ENCODE data around the gene HIPK4. TPM values are rescaled to one million over a fixed set of nuclear protein-coding genes. Genes with fewer than 3 reads are reported as not detected.

HIPK4 gene
- total RNA-seq, 2 experiments from 2014 or later, result 0.10 TPM

DNA sequence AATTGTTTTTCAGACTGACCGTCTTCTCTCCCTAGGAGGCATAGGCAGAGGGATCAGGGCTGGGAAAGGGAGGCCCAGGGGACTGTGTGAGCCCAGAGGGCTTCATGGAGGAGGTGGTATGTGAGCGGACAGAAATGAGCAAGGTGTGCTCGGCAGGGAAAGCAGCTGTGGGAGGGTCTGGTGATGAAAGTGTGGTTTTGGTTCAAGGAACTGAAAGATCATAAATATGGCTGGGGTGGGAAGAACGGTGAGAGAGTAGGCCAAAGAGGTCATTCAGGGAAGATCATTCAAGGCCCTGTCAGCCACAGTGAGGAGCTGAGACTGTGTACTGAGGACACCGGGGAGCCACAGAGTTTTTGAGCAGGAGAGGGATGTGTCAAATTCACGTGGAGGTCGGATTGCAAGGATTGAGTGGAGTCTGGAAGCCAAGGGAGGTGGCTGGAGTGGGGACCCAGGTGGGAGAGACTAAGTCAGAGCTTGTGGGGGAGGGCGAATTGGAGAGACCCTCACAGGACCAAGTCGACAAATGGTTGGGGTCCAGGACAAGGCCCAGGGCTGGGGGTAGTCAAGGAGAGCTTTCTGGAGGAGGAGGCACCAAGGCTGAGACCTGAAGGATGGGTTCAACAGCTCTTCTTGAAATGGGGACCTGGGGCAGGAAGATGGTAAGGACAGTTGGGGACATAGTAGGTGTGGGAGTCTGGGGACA lies 33.9 kb downstream of the HIPK4 start:
- CTCF ChIA-PET, result interaction anchor here (0.6 kb wide), 1 partner anchor 32 kb away, joined by 3 read pairs; no protein-coding TSS in a partner anchor
- POLR2A ChIA-PET, result interaction anchor here (1.0 kb wide), 1 partner anchor 8 kb away, joined by 3 read pairs; the partner anchor contains the start of genes C19orf47 and PLD3
- no peak for DNase-seq
- no peak overlapping the region for H3K4me3 Mint-ChIP-seq
- no peak overlapping the region for H3K27ac Mint-ChIP-seq
- H3K27me3 Mint-ChIP-seq, result no peaks in the 10 kb centered on the region
- H3K9me3 Mint-ChIP-seq, result no peaks in the 10 kb centered on the region
- H3K36me3 Mint-ChIP-seq (ENCODE audit: low read depth), result no peaks in the 10 kb centered on the region
- peaks cover 12% of the 10 kb centered on the region for H3K4me1 Mint-ChIP-seq

DNA sequence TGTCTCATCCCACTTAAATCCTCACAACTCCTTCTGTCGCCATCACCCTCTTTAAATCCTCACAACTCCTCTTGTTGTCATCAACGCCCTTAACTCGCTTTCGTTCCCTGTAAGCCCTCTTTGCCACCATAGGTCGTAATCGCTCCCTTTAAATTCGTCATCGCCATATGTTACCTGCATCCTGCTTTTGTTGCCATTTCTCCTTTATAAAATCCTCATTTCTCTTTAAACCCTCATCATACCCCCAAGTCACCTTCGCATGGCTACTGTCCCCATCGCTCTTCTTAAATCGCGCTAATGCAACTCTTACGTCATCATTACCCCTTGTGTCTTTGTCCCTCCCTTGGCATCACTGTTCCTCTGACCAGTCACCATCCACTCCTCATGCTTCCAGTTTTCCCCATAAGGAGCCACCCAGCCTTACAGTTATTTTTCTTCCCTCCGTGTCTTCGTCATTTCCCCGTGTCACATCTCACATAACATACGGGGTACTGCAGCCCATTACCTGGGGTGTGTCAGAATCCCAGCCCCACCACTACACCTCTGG lies 40.9 kb downstream of the HIPK4 start:
- POLR2A ChIA-PET, result interaction anchor here (0.7 to 2.3 kb wide), 6 partner anchors 72 to 430 kb away, joined by 3 to 13 read pairs (median 4); partner anchors contain the start of gene SERTAD3
- no peak for DNase-seq
- peak overlapping the region; percentile 84 for H3K4me3 Mint-ChIP-seq
- H3K36me3 Mint-ChIP-seq (ENCODE audit: low read depth), result peaks cover 6% of the 10 kb centered on the region
- peak overlapping the region; percentile 70 for H3K27ac Mint-ChIP-seq
- no peaks in the 10 kb centered on the region for H3K27me3 Mint-ChIP-seq
- peaks cover 37% of the 10 kb centered on the region for H3K4me1 Mint-ChIP-seq
- CTCF ChIA-PET, result interaction anchor here (1.2 to 2.6 kb wide), 2 partner anchors 44 to 72 kb away, joined by 5 to 13 read pairs; no protein-coding TSS in a partner anchor
- H3K9me3 Mint-ChIP-seq, result no peaks in the 10 kb centered on the region

DNA sequence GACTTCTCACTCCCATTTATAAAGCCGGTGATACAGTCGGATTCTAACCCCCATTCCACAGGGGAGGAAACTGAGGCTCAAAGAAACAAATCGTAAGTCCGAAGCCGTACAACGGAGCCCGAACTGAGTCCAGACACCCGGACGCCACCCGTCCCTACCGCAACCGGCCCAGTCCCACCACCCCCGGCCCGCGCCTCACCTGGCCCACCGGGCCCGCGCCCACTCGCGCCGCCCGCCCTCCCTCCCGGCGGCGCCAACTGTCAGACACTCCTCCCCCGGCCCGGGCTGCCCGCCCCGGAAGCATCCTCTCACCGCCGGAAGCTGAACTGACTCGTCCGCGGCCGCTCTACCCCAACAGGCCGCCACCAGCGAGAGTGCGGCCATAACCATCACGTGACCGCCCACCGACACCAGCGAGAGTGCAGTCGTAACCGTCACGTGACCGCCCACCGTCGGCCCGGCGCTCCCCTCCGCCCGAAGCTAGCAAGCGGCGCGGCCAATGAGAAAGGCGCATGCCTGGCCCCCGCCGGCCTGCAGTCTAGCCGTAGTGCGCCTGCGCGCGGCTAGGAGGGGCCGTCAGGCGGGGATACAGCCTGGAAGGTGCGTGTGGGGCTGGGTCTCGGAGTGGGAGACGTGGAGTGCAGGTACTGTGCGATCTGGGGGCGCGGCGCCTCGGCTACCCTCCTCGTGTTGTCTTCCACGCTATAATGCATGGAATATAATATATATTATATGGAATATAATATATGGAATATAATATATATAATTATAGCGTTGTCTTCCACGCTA lies 41.7 kb downstream of the HIPK4 start, which contains the start of the genes C19orf47 and PLD3:
TSS of gene C19orf47 (minus strand) at position 273 of the 789 bp plus-strand sequence. CDS start 6,540 bp downstream, outside the sequence.
TSS of gene PLD3 (plus strand) at position 571 of the 789 bp plus-strand sequence. CDS start 17,789 bp downstream, outside the sequence.
- DNase-seq, result peak; percentile 99
- POLR2A ChIA-PET, result interaction anchor here (0.5 to 2.3 kb wide), 16 partner anchors 8 to 452 kb away, joined by 3 to 13 read pairs (median 3); partner anchors contain the start of genes SERTAD1, SERTAD3 and ZNF546
- Mint-ChIP-seq H3K36me3 (ENCODE audit: low read depth) (peaks cover 6% of the 10 kb centered on the region), H3K9me3 (no peaks in the 10 kb centered on the region), H3K4me3 (peak within 1 kb of the TSS; percentile 84), H3K27ac (peak within 1 kb of the TSS; percentile 84), H3K27me3 (no peaks in the 10 kb centered on the region), H3K4me1 (peaks cover 37% of the 10 kb centered on the region)
- CTCF ChIA-PET, result interaction anchor here (0.7 to 2.6 kb wide), 4 partner anchors 43 to 118 kb away, joined by 3 to 13 read pairs (median 4); partner anchors contain the start of gene BLVRB

DNA sequence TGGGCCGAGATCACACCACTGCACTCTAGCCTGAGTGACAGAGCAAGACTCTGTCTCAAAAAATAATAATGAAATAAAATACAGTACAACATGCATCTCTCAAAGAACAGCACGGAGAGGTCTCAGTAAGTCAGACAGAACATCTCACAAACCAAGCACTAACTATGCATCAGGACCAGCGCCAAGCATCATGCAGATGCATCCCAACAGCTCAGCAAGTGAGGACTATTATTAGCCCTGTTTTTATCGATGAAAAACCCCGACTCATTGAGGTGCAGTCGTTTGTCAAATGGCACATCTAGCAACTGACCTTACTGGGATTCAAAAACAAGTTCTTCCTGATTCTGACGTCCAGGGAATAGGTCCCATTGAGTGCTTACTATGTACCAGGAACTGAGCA lies 45.6 kb downstream of the HIPK4 start:
- no peaks in the 10 kb centered on the region for H3K9me3 Mint-ChIP-seq
- H3K4me3 Mint-ChIP-seq, result no peak overlapping the region
- H3K36me3 Mint-ChIP-seq (ENCODE audit: low read depth), result peaks cover 11% of the 10 kb centered on the region
- CTCF ChIA-PET, result no interaction called here
- H3K27ac Mint-ChIP-seq, result no peak overlapping the region
- H3K27me3 Mint-ChIP-seq, result no peaks in the 10 kb centered on the region
- peaks cover 35% of the 10 kb centered on the region for H3K4me1 Mint-ChIP-seq
- POLR2A ChIA-PET, result no interaction called here
- DNase-seq, result no peak

DNA sequence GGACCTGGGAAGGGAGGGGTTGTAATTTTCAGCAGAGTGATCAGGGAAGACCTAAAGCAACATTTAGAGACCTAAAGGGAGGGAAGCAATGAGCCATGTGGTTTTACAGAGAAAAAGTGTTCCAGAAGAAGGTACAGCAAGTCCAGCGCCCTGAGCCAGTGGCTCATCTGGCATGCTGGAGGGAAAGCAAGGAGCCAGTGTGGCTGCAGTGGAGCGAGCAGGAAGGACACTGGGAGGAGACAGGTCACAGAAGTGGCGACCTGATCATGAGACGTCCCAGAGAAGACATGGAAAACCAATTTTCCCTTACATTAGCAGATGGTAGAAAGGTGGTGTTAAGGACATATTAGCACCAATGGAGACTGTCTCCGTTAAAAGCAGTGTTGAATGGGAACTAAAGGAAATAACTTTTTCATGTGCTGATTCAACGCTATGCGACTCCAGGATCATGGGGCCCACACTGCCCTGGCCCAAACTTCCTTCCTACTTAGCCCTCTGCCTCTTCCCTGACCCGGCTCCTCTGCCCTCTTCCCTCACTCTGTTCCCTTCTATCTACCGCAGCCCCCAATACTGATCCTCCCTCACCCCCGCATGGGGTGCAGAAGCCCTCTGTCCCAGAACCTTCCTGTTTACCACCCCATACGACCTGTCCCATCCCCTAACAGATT lies 47.2 kb downstream of the HIPK4 start:
- Mint-ChIP-seq H3K4me3 (no peak overlapping the region), H3K4me1 (peaks cover 25% of the 10 kb centered on the region), H3K27ac (no peak overlapping the region), H3K36me3 (ENCODE audit: low read depth) (peaks cover 7% of the 10 kb centered on the region), H3K27me3 (no peaks in the 10 kb centered on the region), H3K9me3 (no peaks in the 10 kb centered on the region)
- POLR2A ChIA-PET, result no interaction called here
- CTCF ChIA-PET, result no interaction called here
- no peak for DNase-seq

DNA sequence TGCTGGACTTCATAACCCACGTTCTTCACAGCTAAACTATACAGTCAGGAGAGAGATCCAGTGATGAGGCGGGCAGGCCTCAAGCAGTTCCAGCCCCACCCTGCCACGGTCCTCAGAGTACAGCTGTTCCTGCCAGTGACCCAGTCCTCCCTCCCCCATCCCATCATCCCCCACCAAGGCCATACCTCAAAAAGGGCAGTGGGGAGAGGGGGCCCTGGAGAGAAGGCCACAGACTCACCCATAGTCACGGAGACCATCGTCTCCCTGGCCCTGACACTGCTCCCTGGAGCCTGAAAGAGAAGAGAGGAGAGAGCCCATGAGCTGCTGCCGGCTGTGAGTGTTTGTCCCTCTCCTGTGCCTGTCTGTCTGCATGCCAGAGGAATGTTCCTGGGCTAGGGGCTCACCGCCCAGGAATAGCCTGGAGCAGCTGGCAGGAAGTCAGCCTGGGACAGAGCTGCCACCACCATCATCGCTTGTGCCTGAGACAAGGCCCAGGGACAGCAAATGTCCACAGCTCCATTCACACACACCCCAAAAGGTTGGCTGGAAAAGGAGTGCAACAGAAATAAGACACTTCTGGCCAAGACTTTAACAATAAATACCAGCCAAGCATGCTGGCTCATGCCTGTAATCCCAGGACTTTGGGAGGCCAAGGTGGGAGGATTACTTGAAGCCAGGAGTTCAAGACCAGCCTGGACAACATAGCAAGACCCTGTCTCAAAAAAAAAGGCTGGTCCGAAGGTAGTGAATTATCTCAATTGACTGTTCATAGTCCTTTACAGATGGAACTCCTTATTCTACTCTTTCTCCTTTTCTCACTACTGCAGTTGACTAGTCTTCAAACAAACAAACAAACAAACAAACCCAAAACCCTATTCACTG lies 48.1 kb downstream of the HIPK4 start:
- Mint-ChIP-seq H3K36me3 (ENCODE audit: low read depth) (peaks cover 5% of the 10 kb centered on the region), H3K27ac (peak overlapping the region; percentile 9), H3K27me3 (no peaks in the 10 kb centered on the region), H3K4me1 (peaks cover 16% of the 10 kb centered on the region), H3K9me3 (no peaks in the 10 kb centered on the region), H3K4me3 (no peak overlapping the region)
- no peak for DNase-seq
- ChIA-PET CTCF (interaction anchor here (1.9 kb wide), 1 partner anchor 36 kb away, joined by 3 read pairs; no protein-coding TSS in a partner anchor), POLR2A (no interaction called here)

DNA sequence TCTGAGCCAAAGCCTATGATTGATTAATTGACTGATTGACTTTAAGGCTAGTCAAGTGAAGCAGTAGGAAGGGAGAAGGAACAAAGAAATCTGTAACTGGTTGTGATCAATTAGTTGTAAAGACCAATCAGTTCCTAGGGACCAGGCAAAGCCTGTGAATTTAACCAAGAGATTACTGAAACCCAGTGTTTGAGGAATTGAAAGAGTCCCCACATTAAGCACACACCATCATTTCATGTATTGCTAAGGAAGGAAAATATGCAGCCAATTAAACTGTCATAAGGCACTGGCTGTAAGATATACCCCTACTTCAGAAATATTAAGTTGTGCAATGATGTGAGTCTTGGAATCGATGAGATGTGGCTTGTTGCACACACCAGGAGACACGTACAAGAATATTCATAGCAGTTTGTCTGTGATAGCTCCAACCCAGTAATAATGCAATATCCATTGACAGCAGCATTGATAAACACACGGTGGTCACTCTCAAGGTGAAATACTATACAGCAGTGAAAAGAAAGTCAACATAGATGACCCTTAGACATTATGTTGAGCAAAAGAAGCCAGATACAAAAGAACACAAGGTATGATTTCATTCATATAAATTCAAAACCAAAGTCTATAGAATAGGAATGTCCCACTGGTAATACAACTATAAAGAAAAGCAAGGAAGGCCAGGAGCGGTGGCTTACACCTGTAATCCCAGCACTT lies 50.8 kb downstream of the HIPK4 start:
- H3K4me1 Mint-ChIP-seq, result peaks cover 6% of the 10 kb centered on the region
- no peaks in the 10 kb centered on the region for H3K27me3 Mint-ChIP-seq
- DNase-seq, result no peak
- POLR2A ChIA-PET, result no interaction called here
- no peaks in the 10 kb centered on the region for H3K9me3 Mint-ChIP-seq
- no peak overlapping the region for H3K27ac Mint-ChIP-seq
- CTCF ChIA-PET, result no interaction called here
- H3K36me3 Mint-ChIP-seq (ENCODE audit: low read depth), result peaks cover 11% of the 10 kb centered on the region
- no peak overlapping the region for H3K4me3 Mint-ChIP-seq

DNA sequence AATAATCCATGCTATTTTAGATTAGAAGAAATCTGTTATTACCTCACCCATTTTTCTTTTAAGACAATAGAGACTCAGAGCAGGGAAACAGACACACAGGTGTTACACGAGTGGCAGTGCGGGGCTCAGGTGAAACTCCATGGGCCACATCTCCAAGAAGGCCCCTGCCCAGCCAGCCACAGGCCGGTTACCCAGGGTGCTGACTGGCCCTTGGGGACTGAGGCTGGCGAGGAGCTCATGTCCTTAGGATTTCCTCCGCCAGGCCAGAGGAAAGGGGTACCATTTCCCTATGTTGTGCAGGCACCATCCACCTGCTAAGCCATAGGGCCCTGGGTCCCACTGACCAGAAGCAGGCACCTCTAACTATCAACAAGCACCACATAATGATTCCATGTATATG lies 52.4 kb downstream of the HIPK4 start:
- Mint-ChIP-seq H3K27ac (no peak overlapping the region), H3K4me3 (no peak overlapping the region), H3K9me3 (no peaks in the 10 kb centered on the region), H3K4me1 (peaks cover 3% of the 10 kb centered on the region), H3K36me3 (ENCODE audit: low read depth) (peaks cover 22% of the 10 kb centered on the region), H3K27me3 (no peaks in the 10 kb centered on the region)
- DNase-seq, result no peak
- POLR2A ChIA-PET, result interaction anchor here (1.3 kb wide), 1 partner anchor 23 kb away, joined by 3 read pairs; no protein-coding TSS in a partner anchor
- CTCF ChIA-PET, result interaction anchor here (1.7 kb wide), 1 partner anchor 83 kb away, joined by 4 read pairs; no protein-coding TSS in a partner anchor

DNA sequence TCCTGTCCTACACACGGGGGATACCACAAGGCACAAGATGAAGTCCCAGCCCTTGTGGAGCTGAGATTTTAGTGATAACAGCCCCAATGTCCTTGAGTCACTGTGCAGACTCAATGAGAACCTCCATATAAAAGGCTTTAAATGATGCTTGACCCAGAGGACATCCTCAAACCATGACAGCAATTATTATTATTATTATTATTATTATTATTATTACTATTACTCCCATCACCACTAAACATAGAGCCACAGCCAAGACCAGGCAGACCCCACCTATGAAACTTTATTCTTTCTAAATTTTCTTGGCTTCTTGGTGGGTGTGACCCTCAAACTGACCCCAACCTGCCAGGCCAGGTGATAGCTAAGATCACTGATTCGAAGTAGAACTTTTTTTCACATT lies 52.9 kb downstream of the HIPK4 start:
- Mint-ChIP-seq H3K4me1 (no peaks in the 10 kb centered on the region), H3K9me3 (no peaks in the 10 kb centered on the region), H3K36me3 (ENCODE audit: low read depth) (peaks cover 24% of the 10 kb centered on the region), H3K27ac (no peak overlapping the region), H3K27me3 (no peaks in the 10 kb centered on the region), H3K4me3 (no peak overlapping the region)
- POLR2A ChIA-PET, result interaction anchor here (1.3 kb wide), 1 partner anchor 23 kb away, joined by 3 read pairs; no protein-coding TSS in a partner anchor
- CTCF ChIA-PET, result interaction anchor here (1.7 kb wide), 1 partner anchor 83 kb away, joined by 4 read pairs; no protein-coding TSS in a partner anchor
- no peak for DNase-seq

DNA sequence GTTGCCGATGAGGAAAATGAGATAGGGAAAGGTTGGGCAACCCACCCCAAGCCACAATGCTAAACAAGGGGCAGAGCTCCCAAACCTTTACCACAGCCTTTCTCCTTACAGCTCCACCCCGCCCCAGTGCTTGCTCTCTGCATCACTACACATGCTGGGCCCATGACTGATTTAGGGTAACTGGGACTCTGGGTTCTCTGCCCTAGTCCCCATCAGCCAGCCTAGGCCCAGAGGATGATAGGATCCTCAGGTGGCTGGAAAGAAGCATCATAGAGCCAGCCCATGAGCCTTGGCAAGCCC lies 53.4 kb downstream of the HIPK4 start:
- ChIA-PET POLR2A (interaction anchor here (1.3 kb wide), 1 partner anchor 24 kb away, joined by 3 read pairs; no protein-coding TSS in a partner anchor), CTCF (interaction anchor here (1.7 kb wide), 1 partner anchor 84 kb away, joined by 4 read pairs; no protein-coding TSS in a partner anchor)
- DNase-seq, result no peak
- H3K27me3 Mint-ChIP-seq, result no peaks in the 10 kb centered on the region
- H3K4me1 Mint-ChIP-seq, result no peaks in the 10 kb centered on the region
- H3K9me3 Mint-ChIP-seq, result no peaks in the 10 kb centered on the region
- no peak overlapping the region for H3K4me3 Mint-ChIP-seq
- peaks cover 27% of the 10 kb centered on the region for H3K36me3 Mint-ChIP-seq (ENCODE audit: low read depth)
- no peak overlapping the region for H3K27ac Mint-ChIP-seq

DNA sequence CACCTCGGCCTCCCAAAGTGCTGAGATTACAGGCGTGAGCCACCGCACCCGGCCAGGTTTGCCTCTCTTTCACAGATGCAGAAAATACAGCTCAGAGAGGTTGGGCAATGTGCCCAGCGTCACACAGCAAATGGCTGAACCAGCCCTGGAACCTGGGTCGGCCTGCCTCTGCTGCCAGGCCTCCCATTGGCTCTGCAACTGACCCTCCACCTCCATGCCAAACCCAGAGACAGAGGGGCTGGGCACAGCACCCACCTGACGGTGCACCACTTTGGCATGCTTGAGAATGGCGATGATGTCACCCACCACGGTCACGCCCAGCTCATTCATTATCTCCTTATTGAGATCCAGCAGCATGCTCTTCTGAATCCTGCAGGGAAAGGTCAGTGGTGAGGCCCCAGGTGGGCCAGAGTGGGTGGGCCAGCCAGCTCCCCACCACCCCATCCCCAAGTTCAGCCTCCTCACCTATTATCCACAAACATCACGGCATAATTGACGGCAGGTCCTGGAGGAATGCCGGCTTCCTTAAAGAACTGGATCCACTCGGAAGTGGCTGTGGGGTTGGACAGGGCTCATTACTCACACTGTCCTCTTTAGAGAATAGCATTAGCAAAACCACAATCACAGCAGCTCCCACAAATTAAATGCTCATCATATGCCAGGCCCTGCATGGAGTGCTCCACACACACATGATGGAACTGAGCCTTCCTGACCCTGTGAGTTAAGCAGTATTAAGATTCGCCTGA lies 54.0 kb downstream of the HIPK4 start:
- no peak overlapping the region for H3K27ac Mint-ChIP-seq
- peaks cover 33% of the 10 kb centered on the region for H3K36me3 Mint-ChIP-seq (ENCODE audit: low read depth)
- ChIA-PET CTCF (interaction anchor here (0.9 kb wide), 1 partner anchor 92 kb away, joined by 3 read pairs; no protein-coding TSS in a partner anchor), POLR2A (no interaction called here)
- H3K27me3 Mint-ChIP-seq, result no peaks in the 10 kb centered on the region
- H3K9me3 Mint-ChIP-seq, result no peaks in the 10 kb centered on the region
- no peak overlapping the region for H3K4me3 Mint-ChIP-seq
- DNase-seq, result no peak
- H3K4me1 Mint-ChIP-seq, result no peaks in the 10 kb centered on the region

Measured in activated CD4-positive, alpha-beta memory T cell treated with anti-CD3 and anti-CD28 coated beads, Interleukin-2, amount 10 ng/mL, durations not matched to agents 7 days and 5 days (primary cell).